GM23248 (cell line): Measurements from ENCODE around the gene KCTD16.

ENCODE experiments used
- EZH2 ChIP-seq: fragments of 200-600 bp; sonication (generic); IDR thresholded peaks from 2 replicates; pipeline ENCODE4 v1.6.1; 2018; ENCODE audit warnings: antibody characterized with exemption, mild to moderate bottlenecking; ENCODE audit not compliant: insufficient read depth, poor library complexity, severe bottlenecking
- EZH2phosphoT487 ChIP-seq: fragments of 200-600 bp; sonication (generic); IDR thresholded peaks from 2 replicates; pipeline ENCODE4 v1.6.1; 2018; ENCODE audit warnings: antibody characterized with exemption, moderate library complexity, mild to moderate bottlenecking, low read depth; ENCODE audit not compliant: insufficient read depth

DNA sequence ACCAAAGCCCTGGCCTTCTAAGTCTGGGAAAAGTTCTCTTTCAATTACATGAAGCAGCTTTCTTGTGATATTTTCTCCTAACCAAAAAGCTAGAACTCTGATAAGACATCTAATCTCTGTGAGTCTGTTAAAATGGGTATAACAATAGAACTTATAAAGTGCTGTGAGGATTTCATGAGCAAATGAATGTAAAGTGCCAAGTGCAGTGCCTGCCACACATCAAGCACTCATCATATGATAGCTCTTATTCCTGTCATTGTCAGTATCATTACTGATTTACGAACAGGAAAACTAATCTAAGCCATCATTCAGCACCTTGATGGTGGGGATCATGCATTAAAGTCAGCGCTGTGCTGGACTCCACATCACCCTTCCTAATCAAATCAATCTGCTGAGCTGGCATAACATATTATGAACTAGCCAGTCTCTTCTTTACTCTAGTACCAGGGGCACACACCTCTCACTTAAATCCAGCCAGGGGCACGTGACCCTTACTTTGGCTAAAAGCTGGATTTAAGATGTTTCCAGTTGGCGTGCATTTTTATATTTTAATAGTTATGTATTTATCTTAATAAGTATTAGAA is 37.5 kb upstream of the KCTD16 start:
- TF ChIP-seq EZH2phosphoT487 (no peak), EZH2 (no peak)
